HG03097 (cell line): Measurements from ENCODE around the gene AP1B1.

ENCODE experiments used
- ATAC-seq: cut with Tn5 transposase; IDR thresholded peaks from one replicate; pipeline ENCODE4 v1.9.1; 2021; ENCODE audit not compliant: unreplicated experiment, low FRiP score

The AP1B1 gene

GRCh38 chr22:29302681-29303465, 85.5 kb downstream of the AP1B1 start:
- ATAC-seq, result no peak

GRCh38 chr22:29302402-29302680, 86.0 kb downstream of the AP1B1 start:
- ATAC-seq, result no peak

GRCh38 chr22:29301716-29302401, 86.5 kb downstream of the AP1B1 start:
- ATAC-seq, result no peak

GRCh38 chr22:29300807-29301601, 87.4 kb downstream of the AP1B1 start:
- no peak for ATAC-seq

GRCh38 chr22:29300467-29300806, 87.9 kb downstream of the AP1B1 start:
- no peak for ATAC-seq

GRCh38 chr22:29299136-29299900, 89.1 kb downstream of the AP1B1 start:
- ATAC-seq, result no peak

- ATAC-seq, result no peak
These were observed 89.7 kb downstream of the AP1B1 start for GRCh38 chr22:29298641-29299040.

GRCh38 chr22:29292379-29292778, 96.0 kb downstream of the AP1B1 start:
- no peak for ATAC-seq

- ATAC-seq, result no peak
These were observed 97.2 kb downstream of the AP1B1 start for GRCh38 chr22:29291215-29291614.

- no peak for ATAC-seq
These were observed 98.3 kb downstream of the AP1B1 start for GRCh38 chr22:29290061-29290460.

GRCh38 chr22:29288837-29289236, 99.5 kb downstream of the AP1B1 start:
- no peak for ATAC-seq

- ATAC-seq, result no peak
These were observed 104.2 kb downstream of the AP1B1 start for GRCh38 chr22:29284196-29284595.

- ATAC-seq, result no peak
These were observed 110.4 kb downstream of the AP1B1 start for GRCh38 chr22:29277927-29278326.
